Measurements from ENCODE around the gene CDC42EP4.

Gene CDC42EP4

GRCh38 chr17:73286863-73287296 lies 24.9 kb downstream of the CDC42EP4 start:
- Mint-ChIP-seq H3K9me3 (no peaks in the 10 kb centered on the region), H3K27me3 (peaks cover 2% of the 10 kb centered on the region), H3K27ac (no peak overlapping the region), H3K36me3 (ENCODE audit: low read depth) (no peaks in the 10 kb centered on the region), H3K4me1 (peaks cover 16% of the 10 kb centered on the region), H3K4me3 (no peak overlapping the region)
- ATAC-seq: no peak
- no peak for DNase-seq

DNA sequence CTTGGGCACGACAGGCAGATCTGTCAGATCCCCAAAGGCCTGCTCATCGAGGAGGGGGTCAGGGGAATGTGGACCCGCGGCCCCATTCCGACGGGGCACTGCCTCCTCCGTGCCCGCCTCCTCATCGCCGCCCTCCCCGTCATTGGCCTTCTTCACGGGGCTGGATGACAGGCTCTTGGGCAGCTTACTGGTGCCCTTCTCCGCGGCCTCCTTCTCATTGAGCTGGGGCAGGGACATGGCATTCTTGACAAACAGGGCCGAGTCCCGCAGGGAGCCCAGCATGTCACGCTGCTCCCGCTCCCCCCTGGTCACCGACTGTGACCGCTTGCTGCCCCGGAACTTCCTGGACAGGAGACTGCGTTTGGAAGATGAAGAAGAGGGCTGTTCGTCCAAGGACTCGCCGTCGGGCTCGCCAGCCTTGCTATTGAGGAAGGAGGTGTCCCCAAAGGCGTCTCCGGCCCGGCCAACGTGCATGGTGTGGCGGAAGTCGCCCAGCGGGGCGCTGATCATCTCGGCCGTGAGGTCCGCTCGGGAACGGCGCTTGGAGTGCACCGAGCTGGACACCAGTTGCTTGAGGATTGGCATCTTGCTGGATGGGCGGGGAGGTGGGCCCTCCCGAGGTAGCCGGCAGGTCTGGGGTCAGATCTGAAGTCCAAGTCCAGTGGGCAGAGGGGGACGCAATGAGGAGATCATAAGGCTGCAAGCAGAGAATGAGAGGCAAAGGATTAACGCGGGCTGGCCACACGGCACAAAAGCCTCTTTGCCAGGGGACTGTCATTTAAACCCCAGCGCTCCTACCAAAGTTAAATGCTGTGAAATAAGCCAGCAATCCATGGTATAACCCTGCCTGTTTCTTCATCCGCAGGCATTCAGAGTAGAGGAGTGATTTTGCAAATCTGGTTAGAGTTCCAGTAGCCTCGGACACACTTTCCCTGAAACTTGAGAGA lies 25.6 kb downstream of the CDC42EP4 start:
- DNase-seq (no peak), ATAC-seq (no peak)
- Mint-ChIP-seq H3K4me1 (peaks cover 9% of the 10 kb centered on the region), H3K27ac (no peak overlapping the region), H3K27me3 (peaks cover 2% of the 10 kb centered on the region), H3K9me3 (no peaks in the 10 kb centered on the region), H3K36me3 (ENCODE audit: low read depth) (no peaks in the 10 kb centered on the region), H3K4me3 (no peak overlapping the region)

DNA sequence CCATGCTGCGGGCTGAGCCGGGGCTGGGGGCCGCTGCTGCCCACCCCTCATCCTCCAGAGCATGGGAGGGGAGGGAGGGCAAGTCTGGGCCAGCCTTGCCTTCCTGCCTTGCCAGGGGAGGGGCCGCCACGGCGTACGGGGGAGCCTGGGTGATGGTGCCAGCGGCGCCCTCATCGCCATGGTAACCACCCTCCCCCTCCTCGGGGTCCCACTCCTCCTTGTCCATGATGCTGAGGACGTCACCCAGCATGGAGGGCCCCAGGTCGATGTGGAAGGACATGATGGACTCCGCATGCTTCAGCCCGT lies 26.2 kb downstream of the CDC42EP4 start:
- peaks cover 2% of the 10 kb centered on the region for H3K27me3 Mint-ChIP-seq
- H3K27ac Mint-ChIP-seq: no peak overlapping the region
- H3K4me1 Mint-ChIP-seq: peaks cover 4% of the 10 kb centered on the region
- no peaks in the 10 kb centered on the region for H3K36me3 Mint-ChIP-seq (ENCODE audit: low read depth)
- ATAC-seq (no peak), DNase-seq (no peak)
- no peak overlapping the region for H3K4me3 Mint-ChIP-seq
- H3K9me3 Mint-ChIP-seq: no peaks in the 10 kb centered on the region

- DNase-seq: no peak
- H3K36me3 Mint-ChIP-seq (ENCODE audit: low read depth): no peaks in the 10 kb centered on the region
- no peaks in the 10 kb centered on the region for H3K9me3 Mint-ChIP-seq
- H3K27ac Mint-ChIP-seq: no peak overlapping the region
- no peak overlapping the region for H3K4me3 Mint-ChIP-seq
- H3K27me3 Mint-ChIP-seq: peaks cover 2% of the 10 kb centered on the region
- H3K4me1 Mint-ChIP-seq: no peaks in the 10 kb centered on the region
- ATAC-seq: no peak
These were observed 26.7 kb downstream of the CDC42EP4 start for GRCh38 chr17:73284906-73285602.

DNA sequence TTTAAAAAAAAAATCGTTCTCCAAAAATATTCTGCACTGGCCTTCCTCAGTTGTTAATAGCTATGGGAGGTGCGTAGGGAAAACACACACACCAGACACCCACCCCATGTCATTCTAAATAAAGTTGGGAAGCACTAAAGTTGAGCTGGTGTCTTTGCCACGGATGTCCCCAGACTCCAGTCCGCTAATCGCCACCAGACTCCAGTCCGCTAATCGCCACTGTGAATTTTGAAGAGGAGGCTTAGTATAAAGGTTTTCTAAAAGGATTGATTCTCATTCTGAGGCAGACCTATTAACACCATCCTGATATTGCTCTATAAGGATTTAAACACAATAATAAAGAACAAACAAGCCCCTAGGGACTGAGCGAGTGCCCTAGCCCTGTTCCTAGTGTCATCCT lies 27.4 kb downstream of the CDC42EP4 start:
- H3K27me3 Mint-ChIP-seq: no peaks in the 10 kb centered on the region
- no peak for ATAC-seq

GRCh38 chr17:73283841-73284282 lies 27.9 kb downstream of the CDC42EP4 start:
- DNase-seq: no peak
- Mint-ChIP-seq H3K4me3 (no peak overlapping the region), H3K27ac (no peak overlapping the region), H3K27me3 (no peaks in the 10 kb centered on the region), H3K9me3 (no peaks in the 10 kb centered on the region), H3K36me3 (ENCODE audit: low read depth) (no peaks in the 10 kb centered on the region), H3K4me1 (no peaks in the 10 kb centered on the region)
- no peak for ATAC-seq

More for the DNA sequence above, 27.4 kb downstream of the CDC42EP4 start:
- no peak overlapping the region for H3K4me3 Mint-ChIP-seq
- no peaks in the 10 kb centered on the region for H3K9me3 Mint-ChIP-seq
- H3K4me1 Mint-ChIP-seq: no peaks in the 10 kb centered on the region
- DNase-seq: no peak
- H3K27ac Mint-ChIP-seq: no peak overlapping the region
- no peaks in the 10 kb centered on the region for H3K36me3 Mint-ChIP-seq (ENCODE audit: low read depth)

DNA sequence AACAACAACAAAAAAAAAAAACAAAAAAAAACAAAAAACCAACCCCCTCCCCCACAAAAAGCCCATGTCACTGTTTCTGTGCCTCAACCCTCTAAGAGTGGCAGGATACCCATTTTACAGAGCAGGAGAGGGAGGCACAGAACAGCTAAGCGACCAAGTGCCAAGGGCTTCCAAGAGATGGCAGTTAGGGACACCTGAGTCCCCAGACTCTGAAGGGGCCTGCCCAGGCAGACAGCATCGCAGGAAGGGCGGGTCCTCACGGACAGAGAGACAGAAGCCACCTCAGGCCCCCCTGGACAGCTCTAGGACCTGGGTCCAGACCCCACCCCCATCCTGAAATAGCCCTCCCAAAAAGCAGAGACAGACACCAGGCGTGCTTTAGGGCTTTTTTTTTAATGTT lies 28.6 kb downstream of the CDC42EP4 start:
- DNase-seq (no peak), ATAC-seq (no peak)
- Mint-ChIP-seq H3K27me3 (no peaks in the 10 kb centered on the region), H3K4me3 (no peak overlapping the region), H3K4me1 (no peaks in the 10 kb centered on the region), H3K36me3 (ENCODE audit: low read depth) (no peaks in the 10 kb centered on the region), H3K9me3 (no peaks in the 10 kb centered on the region), H3K27ac (no peak overlapping the region)

GRCh38 chr17:73282629-73283028 lies 29.2 kb downstream of the CDC42EP4 start:
- DNase-seq: no peak
- H3K27me3 Mint-ChIP-seq: no peaks in the 10 kb centered on the region
- no peak overlapping the region for H3K27ac Mint-ChIP-seq
- no peaks in the 10 kb centered on the region for H3K4me1 Mint-ChIP-seq
- no peak for ATAC-seq
- no peaks in the 10 kb centered on the region for H3K36me3 Mint-ChIP-seq (ENCODE audit: low read depth)
- H3K9me3 Mint-ChIP-seq: no peaks in the 10 kb centered on the region
- H3K4me3 Mint-ChIP-seq: no peak overlapping the region

- no peak for DNase-seq
- no peaks in the 10 kb centered on the region for H3K27me3 Mint-ChIP-seq
- no peak overlapping the region for H3K27ac Mint-ChIP-seq
- ATAC-seq: peak; percentile 58
- no peaks in the 10 kb centered on the region for H3K36me3 Mint-ChIP-seq (ENCODE audit: low read depth)
- no peaks in the 10 kb centered on the region for H3K4me1 Mint-ChIP-seq
- no peaks in the 10 kb centered on the region for H3K9me3 Mint-ChIP-seq
- H3K4me3 Mint-ChIP-seq: no peak overlapping the region
These were observed 29.9 kb downstream of the CDC42EP4 start for GRCh38 chr17:73281928-73282327.

DNA sequence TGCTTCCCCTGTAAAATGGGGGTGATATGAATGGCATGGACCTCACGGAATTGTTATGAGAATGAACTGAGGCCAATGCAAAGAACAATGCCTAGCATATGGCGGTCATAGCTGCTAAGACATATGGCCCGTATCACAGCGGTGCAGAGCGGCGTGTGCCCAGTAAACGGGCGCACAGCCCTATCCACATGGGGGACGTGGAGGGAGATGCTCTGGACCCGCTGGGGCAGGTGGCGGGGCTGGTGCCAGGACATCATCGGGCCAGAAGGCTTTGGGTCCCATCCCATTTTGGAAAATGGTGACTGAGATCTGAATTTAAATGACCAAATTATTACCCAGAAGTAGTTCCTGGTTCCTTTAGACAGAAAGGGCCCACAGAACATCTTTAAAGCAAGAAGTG lies 31.6 kb downstream of the CDC42EP4 start:
- H3K36me3 Mint-ChIP-seq (ENCODE audit: low read depth): no peaks in the 10 kb centered on the region
- H3K4me3 Mint-ChIP-seq: no peak overlapping the region
- no peak for ATAC-seq
- no peaks in the 10 kb centered on the region for H3K4me1 Mint-ChIP-seq
- no peak for DNase-seq
- no peak overlapping the region for H3K27ac Mint-ChIP-seq
- H3K9me3 Mint-ChIP-seq: no peaks in the 10 kb centered on the region
- no peaks in the 10 kb centered on the region for H3K27me3 Mint-ChIP-seq

DNA sequence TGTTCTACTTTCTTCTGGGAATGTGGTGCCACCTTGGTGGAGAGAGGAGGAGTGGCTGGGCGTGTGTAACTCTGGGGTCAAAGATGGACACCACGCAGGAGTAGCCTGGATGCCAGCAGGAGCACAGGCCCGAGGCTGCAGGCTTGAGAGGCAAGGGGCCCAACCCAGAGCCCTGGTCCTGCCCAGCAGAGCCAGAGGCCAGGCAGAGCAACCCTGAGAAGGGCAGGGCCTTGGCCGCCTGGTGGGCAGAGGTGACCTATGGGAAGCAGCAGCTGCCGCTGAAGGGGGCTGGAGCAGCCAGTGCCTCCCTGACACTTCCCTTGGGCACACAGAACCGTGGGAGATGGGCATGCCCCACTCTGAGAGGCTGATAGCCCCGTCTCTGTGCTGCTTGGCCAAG lies 32.1 kb downstream of the CDC42EP4 start:
- DNase-seq (no peak), ATAC-seq (no peak)
- Mint-ChIP-seq H3K27me3 (no peaks in the 10 kb centered on the region), H3K4me3 (no peak overlapping the region), H3K9me3 (no peaks in the 10 kb centered on the region), H3K36me3 (ENCODE audit: low read depth) (no peaks in the 10 kb centered on the region), H3K4me1 (no peaks in the 10 kb centered on the region), H3K27ac (no peak overlapping the region)

GRCh38 chr17:73278465-73279453 lies 33.0 kb downstream of the CDC42EP4 start:
- ATAC-seq (no peak), DNase-seq (no peak)
- H3K27ac Mint-ChIP-seq: no peak overlapping the region
- H3K9me3 Mint-ChIP-seq: no peaks in the 10 kb centered on the region
- no peaks in the 10 kb centered on the region for H3K27me3 Mint-ChIP-seq
- no peaks in the 10 kb centered on the region for H3K4me1 Mint-ChIP-seq
- no peaks in the 10 kb centered on the region for H3K36me3 Mint-ChIP-seq (ENCODE audit: low read depth)
- no peak overlapping the region for H3K4me3 Mint-ChIP-seq

GRCh38 chr17:73278049-73278464 lies 33.7 kb downstream of the CDC42EP4 start:
- Mint-ChIP-seq H3K27ac (no peak overlapping the region), H3K4me1 (no peaks in the 10 kb centered on the region), H3K9me3 (no peaks in the 10 kb centered on the region), H3K36me3 (ENCODE audit: low read depth) (no peaks in the 10 kb centered on the region), H3K27me3 (no peaks in the 10 kb centered on the region), H3K4me3 (no peak overlapping the region)
- DNase-seq: no peak
- ATAC-seq: no peak

DNA sequence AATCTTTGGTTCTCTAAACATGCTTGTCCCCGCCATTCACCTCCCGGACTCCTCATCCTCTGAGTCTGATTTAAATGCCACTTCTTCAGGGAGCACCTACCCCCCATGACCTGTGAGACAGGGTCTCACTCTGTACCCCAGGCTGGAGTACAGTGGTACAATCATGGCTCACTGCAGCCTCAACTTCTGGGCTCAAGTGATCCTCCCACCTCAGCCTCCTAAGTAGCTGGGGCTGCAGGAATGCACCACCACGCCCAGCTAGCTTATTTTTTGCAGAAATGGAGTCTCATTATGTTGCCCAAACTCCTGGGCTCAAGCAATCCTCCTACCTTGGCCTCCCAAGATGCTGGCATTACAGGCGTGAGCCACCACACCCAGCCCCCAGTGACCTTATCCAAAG lies 37.3 kb downstream of the CDC42EP4 start:
- Mint-ChIP-seq H3K27ac (no peak overlapping the region), H3K27me3 (no peaks in the 10 kb centered on the region), H3K36me3 (ENCODE audit: low read depth) (no peaks in the 10 kb centered on the region), H3K9me3 (no peaks in the 10 kb centered on the region), H3K4me3 (no peak overlapping the region), H3K4me1 (no peaks in the 10 kb centered on the region)
- DNase-seq: no peak
- ATAC-seq: no peak
